GM19452 (cell line): ENCODE data around the gene DBN1.

Experiments
- ATAC-seq: cut with Tn5 transposase; IDR thresholded peaks from one replicate; pipeline ENCODE4 v1.9.1; 2021; ENCODE audit not compliant: unreplicated experiment

Gene DBN1

DNA sequence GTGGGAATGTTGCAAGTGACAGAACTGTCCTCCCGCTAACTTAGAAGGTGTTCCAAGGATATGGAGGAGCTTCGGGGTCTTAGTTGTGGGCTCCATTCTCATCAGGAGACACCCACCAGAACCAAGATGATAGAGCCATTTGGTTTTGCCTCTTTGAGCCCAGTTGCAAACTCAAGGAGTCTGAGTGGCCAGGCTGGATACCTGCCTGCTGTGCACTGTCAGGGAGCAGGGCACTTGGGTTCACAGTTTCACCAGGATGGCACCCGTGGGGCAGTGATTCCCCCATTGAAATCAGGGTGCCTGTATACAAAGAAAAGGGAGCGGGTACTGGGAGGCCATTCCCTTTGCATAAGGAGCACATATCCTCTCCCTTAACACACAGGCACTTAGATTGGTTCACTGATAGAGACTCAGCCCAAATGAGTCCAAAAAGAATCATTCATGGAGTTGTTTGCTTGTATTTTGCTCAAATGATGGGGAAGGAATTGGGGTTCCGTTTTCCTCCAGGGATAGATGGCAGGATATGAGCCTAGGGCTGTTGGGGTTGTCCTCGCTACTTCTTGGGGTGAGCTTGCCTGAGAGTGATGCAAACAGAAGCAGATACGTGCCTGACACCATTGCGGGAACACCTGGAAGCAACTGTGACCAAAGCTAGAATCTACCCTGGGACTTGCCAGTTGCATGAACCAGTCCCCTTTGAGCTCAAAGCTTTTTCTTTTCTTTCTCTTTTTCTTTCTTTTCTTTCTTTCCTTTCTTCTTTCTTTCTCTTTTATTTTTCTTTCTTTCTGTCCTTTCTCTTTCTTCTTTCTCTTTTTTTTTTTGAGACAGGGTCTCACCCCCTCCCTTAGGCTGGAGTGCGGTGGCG is 28.1 kb downstream of the DBN1 start:
- ATAC-seq, result no peak

DNA sequence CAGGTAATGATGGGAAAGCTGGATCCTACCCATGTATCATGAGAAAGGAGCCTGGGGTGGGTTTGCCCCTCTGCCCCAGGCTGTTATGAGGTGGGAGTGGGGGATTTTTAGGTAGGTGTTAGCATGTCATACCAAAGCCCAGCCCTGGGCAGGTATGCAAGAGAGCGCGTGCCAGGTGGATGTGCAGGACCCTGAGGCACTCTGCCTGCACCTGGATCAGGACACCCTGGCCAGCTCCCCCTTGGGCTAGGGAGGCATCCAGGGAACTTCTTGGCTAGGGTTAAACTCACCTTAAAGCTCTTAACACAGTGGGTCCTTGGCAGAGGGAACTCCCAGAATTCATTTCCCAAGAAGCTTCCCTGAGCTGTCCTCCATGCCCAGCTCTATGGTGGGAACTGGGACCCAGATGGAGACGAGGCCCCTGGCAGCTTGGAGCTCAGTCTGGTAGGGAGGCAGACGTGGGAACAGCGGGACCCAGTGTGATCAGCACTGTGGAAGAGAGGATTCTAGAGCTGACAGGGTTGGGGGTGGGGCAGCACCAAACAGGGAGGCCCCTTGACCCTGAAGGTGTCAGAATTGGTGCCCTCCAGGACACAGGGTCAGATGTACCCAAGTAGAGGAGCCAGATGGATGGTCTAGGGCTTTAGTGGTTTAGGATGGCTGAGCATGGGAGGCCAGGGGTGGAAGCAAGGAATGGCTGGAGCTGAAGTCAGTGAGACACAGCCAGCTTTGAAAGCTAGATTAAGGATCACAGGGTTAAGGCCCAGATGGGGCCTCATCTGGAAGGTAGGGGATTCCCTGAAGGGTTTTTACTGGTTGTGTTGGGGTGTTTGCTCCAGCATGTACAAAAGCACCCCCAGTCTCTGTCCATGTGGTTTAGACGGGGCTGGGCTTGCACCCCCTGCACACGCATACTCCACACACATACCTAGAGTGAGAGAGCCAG is 29.1 kb downstream of the DBN1 start:
- no peak for ATAC-seq

DNA sequence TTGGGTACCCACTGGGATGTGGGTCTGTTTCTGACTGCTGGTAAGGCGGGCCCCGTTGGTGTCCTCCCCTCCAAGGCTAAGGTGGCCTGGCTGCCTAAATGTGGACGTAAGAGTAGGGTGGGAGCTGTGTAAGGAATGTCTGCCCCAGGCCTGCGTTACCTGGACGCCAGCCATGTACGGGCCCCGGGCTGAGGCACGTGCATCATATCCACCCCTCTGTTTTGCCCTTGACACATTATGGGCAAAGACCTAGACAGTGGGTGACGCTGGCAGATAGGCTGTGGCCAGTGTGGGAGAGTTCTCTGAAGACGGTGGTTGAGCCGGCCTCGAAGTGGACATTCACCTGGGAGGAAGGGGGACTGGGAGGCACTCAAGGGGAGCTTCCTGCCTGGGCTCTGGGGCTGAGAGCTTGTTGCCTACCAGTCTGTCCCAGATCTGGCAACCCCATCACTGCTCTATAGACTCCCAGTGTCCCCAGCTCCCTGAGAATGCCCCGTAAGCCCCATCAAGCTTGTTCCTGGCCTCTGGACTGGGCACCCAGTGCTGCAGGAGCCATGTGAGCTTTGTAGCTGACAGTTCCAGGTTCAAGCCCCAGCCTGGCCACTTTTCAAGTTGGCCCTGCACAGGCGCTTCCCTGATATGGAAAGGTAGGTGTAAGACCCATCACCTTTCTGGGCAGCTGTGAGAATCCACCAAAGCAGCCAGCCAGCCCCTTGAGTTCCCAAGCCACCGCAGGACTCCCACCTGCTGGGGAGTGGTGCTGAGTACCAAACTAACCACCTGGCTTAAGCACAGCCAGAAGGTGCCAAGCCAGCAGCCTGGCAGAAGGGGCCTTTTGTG is 30.1 kb downstream of the DBN1 start:
- no peak for ATAC-seq

DNA sequence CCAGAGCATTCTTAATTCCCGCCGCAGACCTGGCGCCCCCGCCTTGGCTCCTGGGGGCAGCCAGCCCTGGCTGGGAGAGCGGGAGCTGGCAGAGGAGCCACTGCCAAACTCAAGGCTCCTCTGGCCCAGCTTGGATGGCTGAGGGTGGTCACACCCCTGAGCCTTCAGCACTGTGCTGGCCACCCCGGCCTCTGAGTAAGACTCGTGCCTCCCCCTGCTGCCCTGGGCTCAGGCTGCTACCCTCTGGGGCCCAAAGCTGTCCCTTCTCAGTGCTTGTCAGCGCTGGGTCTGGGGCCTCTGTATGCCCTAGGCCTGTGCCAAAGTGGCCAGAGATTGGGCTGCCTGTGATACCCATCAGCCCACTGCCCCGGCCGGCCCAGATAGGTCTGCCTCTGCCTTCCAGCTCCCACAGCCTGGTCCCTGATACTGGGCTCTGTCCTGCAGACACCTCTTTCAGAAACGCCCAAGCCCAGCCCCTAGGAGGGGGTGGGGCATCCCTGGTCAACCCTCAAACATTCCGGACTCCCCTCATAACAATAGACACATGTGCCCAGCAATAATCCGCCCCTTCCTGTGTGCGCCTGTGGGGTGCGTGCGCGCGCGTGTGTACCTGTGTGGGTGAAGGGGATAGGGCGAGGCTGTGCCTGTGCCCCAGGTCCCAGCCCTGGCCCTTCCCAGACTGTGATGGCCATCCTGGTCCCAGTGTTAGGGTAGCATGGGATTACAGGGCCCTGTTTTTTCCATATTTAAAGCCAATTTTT is 31.2 kb downstream of the DBN1 start:
- no peak for ATAC-seq

DNA sequence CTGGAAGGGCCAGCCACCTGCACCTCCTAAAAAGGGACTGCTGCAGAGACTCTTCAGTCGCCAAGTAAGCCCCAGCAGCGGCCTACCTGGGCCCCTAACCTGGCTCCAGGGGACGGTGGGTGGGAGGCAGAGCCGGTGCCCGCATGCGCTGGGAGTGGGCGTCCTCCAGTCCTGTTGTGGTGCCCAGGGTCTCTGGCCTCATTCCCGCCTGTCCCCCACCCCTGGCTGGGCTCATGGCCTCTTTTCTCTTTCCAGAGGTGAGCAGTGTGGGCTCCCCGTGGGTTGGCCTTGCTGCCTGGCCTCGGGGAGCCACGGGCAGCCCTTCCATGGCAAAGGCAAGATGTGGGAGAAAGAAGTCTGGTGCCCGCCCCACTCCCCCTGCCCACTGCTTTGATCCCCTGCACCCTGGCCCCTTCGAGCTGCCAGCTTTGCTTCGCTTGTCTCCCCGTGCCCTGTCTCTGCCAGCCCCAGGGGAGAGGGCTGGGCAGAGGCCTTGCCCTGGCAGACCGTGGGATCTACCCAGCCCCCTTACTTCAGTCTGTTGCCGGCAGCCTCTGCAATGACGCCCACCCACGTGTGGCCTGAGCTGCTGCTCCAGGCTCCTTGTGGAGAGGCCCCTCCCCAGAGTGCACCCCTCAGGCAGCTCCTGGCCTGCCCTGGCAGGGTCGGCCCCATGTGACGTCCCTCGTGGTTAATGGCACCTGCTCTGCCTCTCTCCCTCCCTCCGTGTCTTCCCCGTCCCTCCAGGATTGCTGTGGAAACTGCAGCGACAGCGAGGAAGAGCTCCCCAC is 32.2 kb downstream of the DBN1 start:
- no peak for ATAC-seq

DNA sequence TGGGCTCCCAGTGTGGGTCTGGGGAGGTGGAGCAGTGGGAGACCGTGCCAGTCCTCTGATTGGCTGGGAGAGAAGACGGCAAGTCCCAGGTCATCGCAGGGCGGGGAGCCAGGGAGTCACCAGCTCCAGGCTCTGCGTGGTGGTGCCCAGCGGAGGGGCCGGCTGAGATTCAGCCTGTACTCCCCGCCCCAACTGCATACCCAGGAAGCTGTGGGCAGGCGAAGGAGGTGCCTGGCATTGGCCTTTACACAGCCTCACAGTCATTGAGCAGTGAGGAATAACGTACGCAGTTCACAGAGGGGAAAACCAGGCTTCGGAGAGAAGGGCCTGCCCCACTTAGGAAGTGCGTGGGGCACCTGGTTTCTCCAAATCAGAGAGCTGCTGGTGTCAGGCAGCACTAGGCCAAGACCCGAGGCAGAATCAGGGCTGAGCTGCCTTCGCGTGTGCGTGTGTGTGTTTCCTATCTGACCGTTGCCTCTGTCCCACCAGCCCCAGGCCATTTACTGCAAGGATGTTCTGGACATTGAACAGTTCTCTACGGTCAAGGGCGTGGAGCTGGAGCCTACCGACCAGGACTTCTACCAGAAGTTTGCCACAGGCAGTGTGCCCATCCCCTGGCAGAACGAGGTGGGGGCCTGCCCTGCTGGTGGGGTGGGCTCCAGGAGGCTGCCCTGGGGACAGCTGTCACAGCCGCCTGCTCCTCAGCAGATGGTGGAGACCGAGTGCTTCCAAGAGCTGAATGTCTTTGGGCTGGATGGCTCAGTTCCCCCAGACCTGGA is 33.0 kb downstream of the DBN1 start:
- no peak for ATAC-seq

DNA sequence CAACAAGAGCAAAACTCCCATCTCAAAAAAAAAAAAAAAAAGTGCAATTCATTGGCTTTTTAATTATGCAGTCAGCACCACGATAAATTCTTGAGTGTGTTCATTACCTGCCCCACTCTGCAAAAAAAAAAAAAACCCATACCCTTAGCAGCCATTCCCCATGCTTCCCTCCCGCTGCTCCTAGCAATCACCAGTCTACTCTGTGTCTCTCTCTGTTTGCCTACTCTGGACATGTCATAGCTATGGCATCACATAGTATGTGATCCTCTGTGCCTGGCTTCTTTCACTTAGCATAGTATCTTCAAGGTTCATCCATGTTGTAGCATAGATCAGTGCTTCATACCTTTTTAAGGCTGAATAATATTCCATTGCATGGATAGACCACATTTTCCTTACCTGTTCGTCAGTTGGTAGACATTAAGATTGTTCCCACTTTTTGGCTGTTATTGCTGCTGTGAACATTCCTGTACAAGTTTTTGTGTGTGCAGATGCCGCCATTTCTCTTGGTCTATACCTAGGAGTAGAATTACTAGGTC is 33.8 kb downstream of the DBN1 start:
- ATAC-seq, result no peak

DNA sequence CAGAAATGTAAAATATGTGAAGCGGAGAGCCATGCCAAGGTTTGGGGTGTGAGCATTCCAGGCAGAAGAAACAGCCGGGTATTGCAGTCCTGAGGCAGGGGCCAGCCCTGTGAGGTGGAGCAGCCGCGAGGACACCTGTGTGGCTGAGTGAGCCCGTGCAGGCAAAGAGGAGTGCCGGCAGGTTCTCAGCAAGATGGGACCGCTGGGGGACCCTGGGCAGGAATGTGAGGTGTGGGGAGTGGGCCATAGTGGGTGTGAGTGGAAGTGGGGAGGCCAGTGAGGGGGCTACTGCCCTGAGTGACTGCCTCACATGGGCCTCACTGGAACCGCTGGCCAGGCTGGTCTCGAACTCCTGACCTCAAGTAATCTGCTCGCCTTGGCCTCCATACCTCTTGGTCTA is 35.0 kb downstream of the DBN1 start:
- no peak for ATAC-seq

DNA sequence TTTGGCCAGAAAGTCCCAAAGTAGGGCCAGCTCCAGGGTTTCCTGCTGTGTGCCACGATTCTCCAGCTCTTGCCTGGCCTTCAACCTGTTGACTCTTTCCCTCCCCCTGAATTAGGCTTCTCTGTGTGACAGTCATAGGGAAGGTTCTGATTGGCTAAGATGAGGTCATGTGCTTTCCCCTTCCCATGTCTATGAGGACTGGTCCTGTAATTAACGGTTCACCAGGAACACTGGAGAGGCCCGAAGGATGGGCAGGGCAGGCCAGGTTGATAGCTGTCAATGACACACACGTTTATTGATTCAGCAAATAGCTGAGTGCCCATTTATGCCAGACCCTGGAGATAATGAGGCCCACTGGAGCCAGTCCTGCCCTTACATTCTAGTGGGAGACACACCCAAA is 35.8 kb downstream of the DBN1 start:
- ATAC-seq, result no peak

DNA sequence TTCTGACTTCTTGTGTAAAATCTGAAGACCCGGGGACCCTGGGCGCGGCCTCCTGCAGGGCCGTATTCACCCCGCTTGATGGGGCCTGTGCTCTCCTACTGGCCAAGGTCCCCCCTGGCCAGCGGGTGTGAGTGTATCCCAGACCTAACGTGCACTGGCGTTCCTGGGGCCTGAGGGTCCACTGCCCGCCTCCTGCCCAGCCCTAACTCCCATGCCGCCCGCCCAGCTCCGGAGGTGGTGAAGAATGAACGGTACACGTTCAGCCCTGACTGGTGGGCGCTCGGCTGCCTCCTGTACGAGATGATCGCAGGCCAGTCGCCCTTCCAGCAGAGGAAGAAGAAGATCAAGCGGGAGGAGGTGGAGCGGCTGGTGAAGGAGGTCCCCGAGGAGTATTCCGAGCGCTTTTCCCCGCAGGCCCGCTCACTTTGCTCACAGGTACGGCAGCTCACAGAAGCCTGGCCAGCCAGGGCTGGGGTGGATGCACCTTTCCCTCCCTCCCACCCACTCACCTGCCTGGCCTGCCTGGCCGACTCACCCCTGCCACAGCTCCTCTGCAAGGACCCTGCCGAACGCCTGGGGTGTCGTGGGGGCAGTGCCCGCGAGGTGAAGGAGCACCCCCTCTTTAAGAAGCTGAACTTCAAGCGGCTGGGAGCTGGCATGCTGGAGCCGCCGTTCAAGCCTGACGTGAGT is 37.4 kb downstream of the DBN1 start:
- no peak for ATAC-seq

DNA sequence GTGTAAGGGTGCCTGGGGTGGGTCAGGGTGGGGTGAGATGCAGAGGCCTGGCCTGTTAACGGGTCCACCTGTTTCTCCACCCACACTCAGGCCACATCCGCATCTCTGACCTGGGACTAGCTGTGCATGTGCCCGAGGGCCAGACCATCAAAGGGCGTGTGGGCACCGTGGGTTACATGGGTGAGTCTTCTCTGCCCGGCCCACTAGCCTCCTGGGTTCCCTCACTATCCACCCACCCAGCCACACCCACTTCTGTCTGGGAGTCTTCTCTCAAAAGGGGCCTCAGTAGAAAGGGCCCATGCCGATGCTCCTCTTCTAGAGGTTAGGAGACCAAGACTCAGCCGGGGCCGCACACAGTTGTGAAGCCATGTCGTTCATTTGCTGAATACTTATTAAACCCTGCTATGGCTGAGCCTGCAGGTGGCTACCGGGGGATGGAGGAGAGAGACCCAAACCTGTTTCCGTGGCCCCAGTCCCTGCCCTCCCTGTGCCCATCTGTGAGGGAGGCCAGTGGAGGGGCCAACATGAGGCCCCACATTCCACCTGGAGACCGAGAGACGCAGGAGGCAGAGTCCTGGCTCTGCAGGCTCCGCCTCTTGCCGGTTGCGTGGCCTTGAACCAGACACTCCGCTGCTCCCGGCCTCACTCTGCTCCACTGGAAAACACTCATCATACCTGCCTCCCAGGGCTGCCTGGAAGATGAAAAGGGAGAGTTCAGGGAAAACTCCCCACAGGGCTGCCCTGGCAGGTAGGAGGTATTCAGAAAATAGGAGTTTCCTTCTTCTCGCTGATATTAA is 38.3 kb downstream of the DBN1 start:
- ATAC-seq, result no peak

DNA sequence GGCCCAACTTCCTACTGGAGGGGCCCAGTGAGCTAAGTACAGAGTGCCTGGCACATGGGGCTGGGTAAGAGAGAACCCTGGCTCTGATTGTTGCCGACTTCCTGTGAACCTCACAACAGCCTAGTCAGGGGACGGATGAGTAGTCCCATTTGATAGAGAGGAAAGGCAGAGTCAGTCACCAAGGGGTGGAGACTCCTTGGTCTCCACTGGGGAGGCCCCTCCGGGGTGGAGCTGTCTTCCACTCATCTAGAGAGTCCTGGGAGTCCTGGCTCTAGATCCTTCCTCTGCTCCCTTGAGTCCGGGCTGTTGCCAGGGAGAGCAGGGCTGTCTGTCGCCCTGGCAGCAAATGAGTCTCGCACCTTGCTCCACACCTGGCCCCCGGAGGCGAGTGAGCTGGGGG is 39.0 kb downstream of the DBN1 start:
- ATAC-seq, result no peak

DNA sequence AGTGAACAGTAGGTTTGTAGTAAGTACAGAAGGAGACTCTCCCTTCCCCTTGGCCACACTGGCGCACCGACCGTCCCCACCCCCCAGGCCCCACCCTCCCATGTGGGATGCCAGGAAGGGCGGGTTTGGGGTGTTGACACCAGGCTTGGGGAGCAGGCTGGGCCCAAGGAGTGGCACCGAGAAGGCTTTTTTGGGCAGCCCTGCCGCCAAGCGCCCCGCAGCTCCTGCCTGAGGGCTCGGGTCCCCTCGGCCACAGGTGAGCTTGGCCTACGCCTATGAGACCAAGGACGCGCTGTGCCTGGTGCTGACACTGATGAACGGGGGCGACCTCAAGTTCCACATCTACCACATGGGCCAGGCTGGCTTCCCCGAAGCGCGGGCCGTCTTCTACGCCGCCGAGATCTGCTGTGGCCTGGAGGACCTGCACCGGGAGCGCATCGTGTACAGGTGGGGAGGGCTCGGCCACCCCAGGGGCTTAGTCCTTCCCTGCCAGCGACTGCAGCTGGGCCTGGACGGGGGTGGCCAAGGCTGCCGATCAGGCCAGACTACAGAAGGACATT is 39.7 kb downstream of the DBN1 start:
- ATAC-seq, result no peak

DNA sequence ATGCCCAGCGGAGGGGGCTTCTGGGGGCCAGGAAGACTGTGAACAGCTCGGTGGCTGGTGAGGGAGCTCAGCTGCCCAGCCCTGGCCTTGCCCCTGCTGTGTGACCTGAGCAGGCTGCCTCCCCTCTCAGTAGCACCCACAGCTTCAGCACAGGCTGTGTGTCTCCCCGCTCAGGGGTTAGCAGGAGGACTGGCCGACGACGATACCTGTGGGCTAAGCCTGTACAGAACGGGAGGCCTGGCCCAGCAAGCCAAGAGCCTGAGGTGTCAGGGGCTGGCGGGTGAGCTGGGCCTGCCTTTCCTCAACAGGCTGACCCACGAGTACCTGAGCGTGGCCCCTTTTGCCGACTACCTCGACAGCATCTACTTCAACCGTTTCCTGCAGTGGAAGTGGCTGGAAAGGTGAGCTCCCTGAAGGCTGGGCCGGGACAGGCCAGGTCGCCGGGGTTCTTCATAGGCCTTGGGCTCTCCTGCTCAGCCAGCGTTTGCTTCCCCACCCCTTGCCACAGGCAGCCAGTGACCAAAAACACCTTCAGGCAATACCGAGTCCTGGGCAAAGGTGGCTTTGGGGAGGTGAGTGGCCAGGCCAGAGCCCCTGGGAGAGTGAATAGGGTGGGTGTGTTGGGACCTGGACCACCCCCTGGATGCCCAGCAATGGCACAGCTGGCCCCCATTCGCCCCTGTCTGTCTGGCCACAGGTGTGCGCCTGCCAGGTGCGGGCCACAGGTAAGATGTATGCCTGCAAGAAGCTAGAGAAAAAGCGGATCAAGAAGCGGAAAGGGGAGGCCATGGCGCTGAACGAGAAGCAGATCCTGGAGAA is 40.4 kb downstream of the DBN1 start:
- ATAC-seq, result no peak

DNA sequence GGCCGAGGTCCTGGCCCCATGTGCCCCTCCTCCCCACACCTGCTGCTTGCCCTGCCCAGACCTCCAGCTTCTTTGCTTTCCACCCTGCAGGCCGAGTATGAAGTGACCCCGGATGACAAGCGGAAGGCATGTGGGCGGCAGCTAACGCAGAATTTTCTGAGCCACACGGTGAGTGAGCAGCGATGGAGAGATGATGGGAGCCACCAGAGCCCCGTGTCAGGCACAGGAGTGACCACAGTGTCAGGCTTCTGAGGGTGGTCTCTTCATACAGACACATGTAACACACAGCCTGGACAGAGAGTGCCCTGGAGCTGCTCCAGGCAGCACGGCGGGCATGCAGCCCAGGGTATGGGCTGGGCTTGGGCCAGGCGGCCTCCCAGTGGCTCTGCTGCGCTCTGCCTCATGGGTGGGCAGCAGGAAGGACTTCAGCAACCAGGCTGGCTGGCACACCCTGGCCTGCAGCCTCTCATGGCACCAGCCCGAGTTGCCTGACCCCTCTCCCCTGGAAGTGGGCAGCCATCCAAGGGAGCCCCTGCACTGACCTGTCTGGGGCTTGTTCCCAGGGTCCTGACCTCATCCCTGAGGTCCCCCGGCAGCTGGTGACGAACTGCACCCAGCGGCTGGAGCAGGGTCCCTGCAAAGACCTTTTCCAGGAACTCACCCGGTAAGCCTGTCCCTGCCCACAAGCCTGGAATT is 41.1 kb downstream of the DBN1 start:
- no peak for ATAC-seq
